Smooth muscle cell of the umbilical artery (primary cell): Measurements from ENCODE around the gene ENTREP3. TPM values are rescaled to one million over a fixed set of nuclear protein-coding genes. Genes with fewer than 3 reads are reported as not detected.

Experiments
- total RNA-seq: library from RNA; depleted of rRNA; stranded (reverse); fragments of >200 nt; gene quantifications from 2 replicates; pipeline ENCODE4 v1.2.3, GENCODE V29; 2014

ENTREP3 gene
- total RNA-seq: 10.7 and 16.5 TPM in 2 replicates

GRCh38 chr1:155255243-155256007 lies at the start of gene ENTREP3:
Gene ENTREP3, minus strand, starts transcription at chr1:155255483. Its CDS starts 606 bp downstream, at chr1:155254877.

GRCh38 chr1:155301342-155301841 lies 46.1 kb upstream of the ENTREP3 start, which contains the start of gene PKLR:
Gene PKLR, minus strand, starts transcription at chr1:155301438. Its CDS starts 43 bp downstream, at chr1:155301395.

GRCh38 chr1:155277070-155277901 lies 22.0 kb upstream of the ENTREP3 start, which contains the start of gene HCN3:
Gene HCN3, plus strand, starts transcription at chr1:155277463. Its CDS starts 128 bp downstream, at chr1:155277591.

GRCh38 chr1:155273343-155274245 lies 18.3 kb upstream of the ENTREP3 start, which contains the start of gene CLK2:
Gene CLK2, minus strand, starts transcription at chr1:155273504. Its CDS starts 2,527 bp downstream, at chr1:155270977.

GRCh38 chr1:155261852-155262673 lies 6.8 kb upstream of the ENTREP3 start, which contains the start of gene SCAMP3:
Gene SCAMP3, minus strand, starts transcription at chr1:155262360. Its CDS starts 209 bp downstream, at chr1:155262151.

GRCh38 chr1:155208541-155209311 lies 46.6 kb downstream of the ENTREP3 start, which contains the start of gene MTX1:
Gene MTX1, plus strand, starts transcription at chr1:155208695. Its CDS starts 110 bp downstream, at chr1:155208805.

GRCh38 chr1:155207806-155208540 lies 47.3 kb downstream of the ENTREP3 start, which contains the start of gene THBS3:
Gene THBS3, minus strand, starts transcription at chr1:155207897. Its CDS starts 21 bp downstream, at chr1:155207876.

Other genes starting within 250 kb of the ENTREP3 start
- not detected in 2 replicates for gene DCST2, start 221.7 kb downstream of the ENTREP3 start, total RNA-seq
- not detected in 2 replicates for gene DCST1, start 221.7 kb downstream of the ENTREP3 start, total RNA-seq
- gene ADAM15, start 204.2 kb downstream of the ENTREP3 start, total RNA-seq: 61.5 and 108 TPM in 2 replicates
- gene EFNA4, start 191.7 kb downstream of the ENTREP3 start, total RNA-seq: 4.8 and 5.9 TPM in 2 replicates
- 1.8 and 2.7 TPM in 2 replicates for gene EFNA3, start 176.6 kb downstream of the ENTREP3 start, total RNA-seq
- gene EFNA1, start 127.6 kb downstream of the ENTREP3 start, total RNA-seq: 0.37 TPM in 1 of 2 replicates, not detected in the other
- 18.9 and 30.6 TPM in 2 replicates for gene SLC50A1, start 119.6 kb downstream of the ENTREP3 start, total RNA-seq
- gene DPM3, start 115.0 kb downstream of the ENTREP3 start, total RNA-seq: 11.4 and 61.5 TPM in 2 replicates
- 68.0 and 136 TPM in 2 replicates for gene KRTCAP2, start 82.2 kb downstream of the ENTREP3 start, total RNA-seq
- 5.6 and 10.7 TPM in 2 replicates for gene TRIM46, start 81.6 kb downstream of the ENTREP3 start, total RNA-seq
- gene THBS3, start 47.6 kb downstream of the ENTREP3 start, total RNA-seq: 23.8 and 35.9 TPM in 2 replicates
- gene MTX1, start 46.8 kb downstream of the ENTREP3 start, total RNA-seq: 38.0 and 43.1 TPM in 2 replicates
- 33.3 and 43.0 TPM in 2 replicates for gene SCAMP3, start 6.9 kb upstream of the ENTREP3 start, total RNA-seq
- gene CLK2, start 18.0 kb upstream of the ENTREP3 start, total RNA-seq: 23.8 and 32.3 TPM in 2 replicates
- gene HCN3, start 22.0 kb upstream of the ENTREP3 start, total RNA-seq: 0.69 and 1.2 TPM in 2 replicates
- gene PKLR, start 46.0 kb upstream of the ENTREP3 start, total RNA-seq: not detected in 2 replicates
- 195 and 251 TPM in 2 replicates for gene FDPS, start 53.4 kb upstream of the ENTREP3 start, total RNA-seq
- gene RUSC1, start 65.4 kb upstream of the ENTREP3 start, total RNA-seq: 10.4 and 19.1 TPM in 2 replicates